GM12801 (cell line): ENCODE measurements around the gene PRG3.

Source experiments
- TF ChIP-seq, protein P1 (sequence below): IDR thresholded peaks from one replicate; pipeline ENCODE4 v1.5.1; 2011; ENCODE audit warnings: control low read depth; ENCODE audit not compliant: insufficient read length; ENCODE audit errors: extremely low read depth

Gene PRG3

DNA sequence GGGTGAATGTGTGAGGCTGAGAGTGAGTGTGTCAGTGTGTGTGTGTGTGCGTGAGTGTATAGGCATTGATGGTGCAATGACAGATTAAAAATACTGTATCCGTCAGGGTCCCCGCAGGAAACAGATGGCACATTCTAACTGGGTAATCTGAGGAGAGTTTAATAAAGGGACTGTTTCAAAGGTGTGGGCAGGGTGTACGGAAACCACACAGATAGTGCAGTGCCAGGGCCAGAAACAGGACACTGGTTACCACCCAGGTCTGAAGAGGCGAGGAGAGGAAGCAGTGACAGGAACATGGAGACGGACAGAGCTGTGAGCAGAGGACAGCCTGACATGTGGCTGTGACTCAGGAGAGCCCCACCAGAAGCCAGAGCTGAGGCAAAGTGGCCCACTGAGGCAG, 26.3 kb downstream of the PRG3 start:
- TF ChIP-seq, protein P1, sequence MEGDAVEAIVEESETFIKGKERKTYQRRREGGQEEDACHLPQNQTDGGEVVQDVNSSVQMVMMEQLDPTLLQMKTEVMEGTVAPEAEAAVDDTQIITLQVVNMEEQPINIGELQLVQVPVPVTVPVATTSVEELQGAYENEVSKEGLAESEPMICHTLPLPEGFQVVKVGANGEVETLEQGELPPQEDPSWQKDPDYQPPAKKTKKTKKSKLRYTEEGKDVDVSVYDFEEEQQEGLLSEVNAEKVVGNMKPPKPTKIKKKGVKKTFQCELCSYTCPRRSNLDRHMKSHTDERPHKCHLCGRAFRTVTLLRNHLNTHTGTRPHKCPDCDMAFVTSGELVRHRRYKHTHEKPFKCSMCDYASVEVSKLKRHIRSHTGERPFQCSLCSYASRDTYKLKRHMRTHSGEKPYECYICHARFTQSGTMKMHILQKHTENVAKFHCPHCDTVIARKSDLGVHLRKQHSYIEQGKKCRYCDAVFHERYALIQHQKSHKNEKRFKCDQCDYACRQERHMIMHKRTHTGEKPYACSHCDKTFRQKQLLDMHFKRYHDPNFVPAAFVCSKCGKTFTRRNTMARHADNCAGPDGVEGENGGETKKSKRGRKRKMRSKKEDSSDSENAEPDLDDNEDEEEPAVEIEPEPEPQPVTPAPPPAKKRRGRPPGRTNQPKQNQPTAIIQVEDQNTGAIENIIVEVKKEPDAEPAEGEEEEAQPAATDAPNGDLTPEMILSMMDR: no peak

DNA sequence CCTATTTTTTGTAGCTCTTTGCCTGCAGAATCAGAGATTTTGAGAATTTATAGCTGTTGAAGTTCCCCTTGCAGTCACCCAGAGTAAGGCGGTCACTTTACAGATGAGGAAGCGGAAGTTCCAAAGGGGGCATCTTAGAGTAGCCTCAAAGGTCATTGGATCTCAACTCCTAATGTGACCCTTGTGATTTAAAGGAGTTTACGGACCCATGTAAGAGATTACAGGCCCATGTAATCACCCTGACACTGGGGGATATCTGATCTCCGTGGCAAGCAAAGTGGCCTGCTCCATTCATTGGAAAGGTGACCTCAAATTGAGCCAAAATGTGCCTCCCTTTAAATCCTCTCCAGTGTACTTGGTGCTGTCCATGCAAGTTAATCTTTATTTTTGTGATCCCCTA, 27.1 kb downstream of the PRG3 start:
- TF ChIP-seq, protein P1: no peak

DNA sequence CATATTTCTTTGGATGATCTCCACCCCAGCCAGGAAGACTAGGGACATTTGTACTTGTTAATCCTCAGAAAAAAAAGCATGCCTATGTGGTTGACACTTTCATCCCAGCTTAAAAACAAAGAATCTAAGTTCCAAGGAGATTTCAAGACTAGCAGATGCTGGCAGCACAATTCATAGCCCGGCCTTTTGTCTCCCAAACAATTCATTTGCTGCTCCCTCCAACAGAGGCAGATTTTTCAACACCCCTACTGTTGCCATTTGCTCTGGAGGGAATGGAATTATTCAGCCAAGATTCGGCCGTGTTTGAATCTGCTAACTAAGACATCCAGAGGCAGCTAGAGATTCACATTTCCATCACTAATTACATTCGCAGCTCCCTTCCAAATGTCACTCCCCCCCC, 27.5 kb downstream of the PRG3 start:
- TF ChIP-seq, protein P1: no peak

DNA sequence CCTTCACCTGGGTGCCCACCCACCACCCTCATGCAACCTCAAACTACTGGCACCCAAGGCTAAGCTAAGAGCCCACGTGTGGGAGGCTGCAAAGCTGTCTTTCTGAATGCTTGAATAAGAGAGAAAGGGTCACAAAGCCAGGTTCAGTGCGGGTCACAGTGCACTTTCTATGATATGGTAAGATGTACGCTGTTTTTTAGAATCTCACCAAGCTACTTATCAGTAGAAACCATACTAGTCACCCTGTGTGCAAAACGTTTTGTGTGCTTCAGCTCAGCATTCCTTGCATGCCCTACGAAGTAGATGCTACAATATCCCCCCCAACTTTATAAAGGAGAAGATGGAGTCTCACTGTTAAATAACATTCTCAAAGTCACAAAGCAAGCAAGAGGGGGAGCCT, 27.9 kb downstream of the PRG3 start:
- TF ChIP-seq, protein P1: no peak

DNA sequence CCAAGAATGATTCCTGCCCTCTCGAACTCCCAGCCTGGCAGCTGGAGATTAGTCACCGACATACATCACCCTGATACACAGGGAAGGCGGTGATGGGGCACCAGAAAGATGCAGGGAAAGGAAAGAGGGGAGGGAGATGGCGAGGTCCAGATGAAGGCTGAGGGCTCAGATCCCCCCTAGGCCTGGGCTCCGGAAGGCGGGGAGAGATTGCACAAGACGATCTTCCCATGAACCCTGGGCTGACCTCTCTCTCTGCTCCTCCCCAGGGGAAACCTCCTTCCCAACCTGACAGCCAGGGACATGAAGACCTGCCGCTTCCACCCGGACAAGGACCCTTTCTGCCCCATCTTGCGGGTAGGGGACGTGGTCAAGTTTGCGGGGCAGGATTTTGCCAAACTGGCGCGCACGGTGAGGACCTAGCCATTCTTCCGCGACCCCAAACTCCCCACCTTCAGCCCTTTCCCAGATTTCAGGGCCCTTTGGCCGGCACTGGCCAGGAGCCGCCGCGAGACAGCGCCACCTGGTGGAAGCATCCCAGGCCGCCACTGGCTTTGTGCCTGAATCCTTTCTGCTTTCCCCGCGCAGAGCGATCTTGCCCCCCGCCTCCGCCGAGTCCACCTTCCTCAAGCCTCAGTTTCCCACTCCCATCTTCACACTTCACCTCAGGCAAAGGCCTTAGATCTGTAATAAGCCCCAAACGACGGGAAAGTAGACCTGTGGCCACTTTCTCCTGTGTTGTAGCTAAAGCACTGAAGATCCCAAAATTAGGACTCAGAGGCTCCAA, 31.3 kb downstream of the PRG3 start:
- TF ChIP-seq, protein P1: no peak

DNA sequence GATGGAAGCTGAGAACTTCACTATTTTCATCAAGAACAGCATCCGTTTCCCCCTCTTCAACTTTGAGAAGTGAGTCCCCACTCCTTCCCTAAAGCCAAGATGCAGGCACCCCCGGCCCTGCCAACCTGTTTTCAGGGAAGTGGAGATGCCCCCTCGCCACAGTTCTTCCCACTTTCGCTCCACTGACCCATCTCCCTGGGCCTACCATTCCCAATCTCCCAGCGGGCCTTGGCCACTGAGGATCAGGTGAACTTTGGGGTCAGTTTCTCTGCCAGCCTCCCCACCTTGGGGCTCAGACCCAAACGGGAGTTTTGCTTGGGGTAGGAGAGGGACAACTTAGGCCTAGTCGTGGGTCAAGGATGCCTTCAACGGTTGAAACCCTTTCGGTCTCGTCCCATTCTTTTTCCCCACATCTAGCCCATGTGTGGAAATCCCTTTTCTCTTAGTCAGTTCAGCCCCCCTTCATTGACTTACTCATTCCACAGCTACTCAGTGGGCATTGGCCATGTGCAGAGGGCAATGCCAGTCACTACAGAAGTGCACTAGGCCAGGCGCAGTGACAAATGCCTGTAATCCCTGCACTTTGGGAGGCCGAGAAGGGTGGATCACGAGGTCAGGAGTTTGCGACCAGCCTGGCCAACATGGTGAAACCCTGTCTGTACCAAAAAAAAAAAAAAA, 32.2 kb downstream of the PRG3 start:
- TF ChIP-seq, protein P1: no peak

DNA sequence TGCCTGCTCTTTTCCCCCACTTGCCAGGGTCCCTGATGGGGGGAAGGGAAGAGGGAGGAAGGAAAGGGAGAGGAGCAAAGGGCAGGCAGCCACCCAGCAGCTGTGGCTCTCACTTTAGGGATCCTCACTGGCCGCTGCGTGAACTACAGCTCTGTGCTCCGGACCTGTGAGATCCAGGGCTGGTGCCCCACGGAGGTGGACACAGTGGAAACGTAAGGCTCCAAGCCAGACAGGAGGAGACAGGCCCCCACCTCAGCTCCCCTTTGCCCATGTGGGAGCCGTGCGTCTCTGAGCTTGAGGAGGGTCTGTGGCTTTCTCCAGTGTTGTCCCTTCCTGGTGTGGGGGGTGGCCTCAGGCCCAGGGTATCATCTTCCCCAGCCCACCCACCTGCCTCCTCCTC, 32.9 kb downstream of the PRG3 start:
- TF ChIP-seq, protein P1: no peak
